Heart right ventricle (tissue), 16 donors: Measurements from ENCODE around the gene SYNM. TPM values are rescaled to one million over a fixed set of nuclear protein-coding genes. Genes with fewer than 3 reads are reported as not detected.

Experiments used
- ATAC-seq, 8 donors: fragments of 200-7000 bp; cut with Tn5 transposase; one replicate each; pipeline ENCODE4 v1.9.1; 2020; ENCODE audit warnings: mild to moderate bottlenecking in 8 of 8, moderate library complexity in 8 of 8, moderate number of reproducible peaks in 1 of 8
- DNase-seq, 2 donors: peaks; one replicate each; pipeline ENCODE4 v3.0.0-alpha.2; 2020
- H3K27ac ChIP-seq, 10 donors: fragments of 200-600 bp; sonication (generic) in 2 of 10; one replicate each; pipeline versions ENCODE4 v1.5.0 to v1.8.0; 2020 to 2022; ENCODE audit warnings: mild to moderate bottlenecking in 3 of 10
- H3K27me3 ChIP-seq, 7 donors: fragments of 200-600 bp; one replicate each; pipeline ENCODE4 v1.8.0; 2021 to 2022; ENCODE audit warnings: mild to moderate bottlenecking in 2 of 7
- H3K36me3 ChIP-seq, 9 donors: fragments of 200-600 bp; sonication (generic) in 1 of 9; one replicate each; pipeline versions ENCODE4 v1.5.0 to v1.8.0; 2020 to 2022; ENCODE audit warnings: mild to moderate bottlenecking in 2 of 9
- H3K4me1 ChIP-seq, 9 donors: fragments of 200-600 bp; sonication (generic) in 1 of 9; one replicate each; pipeline versions ENCODE4 v1.5.0 to v1.8.0; 2020 to 2022; ENCODE audit warnings: mild to moderate bottlenecking in 4 of 9
- H3K4me3 ChIP-seq, 10 donors: fragments of 200-600 bp; sonication (generic) in 2 of 10; one replicate each; pipeline versions ENCODE4 v1.5.0 to v1.8.0; 2020 to 2022; ENCODE audit warnings: mild to moderate bottlenecking in 7 of 10, moderate library complexity in 2 of 10
- H3K9me3 ChIP-seq, 11 donors: fragments of 200-600 bp in 10 of 11; sonication (generic) in 2 of 11; one replicate each; pipeline versions ENCODE4 v1.5.0 to v1.8.0; 2013 to 2022; ENCODE audit warnings: mild to moderate bottlenecking in 2 of 11, control low read depth in 1 of 11, moderate library complexity in 1 of 11
- WGBS, 2 donors: extraction: QIAGEN DNeasy Blood & Tissue Kit; methylation state at CpG; one replicate each; pipeline ENCODE4 v1.1.7; 2013; ENCODE audit warnings: inconsistent platforms in 1 of 2; 5-methylcytosine and 5-hydroxymethylcytosine counted together
- intact Hi-C, 10 donors: fragments of 100-400 bp; cut with DNase I; formaldehyde crosslinking; loops; one replicate each; pipeline versions ENCODE4 v1.11.1 to v1.14.2; 2022
- polyA plus RNA-seq, 2 donors: library from polyadenylated mRNA; stranded (reverse); fragments of 200-250 nt; gene quantifications; one replicate each; pipeline ENCODE4 v1.2.3, GENCODE V29; 2013
- total RNA-seq, 10 donors: library from RNA; stranded (reverse); fragmentation: NEBNext Ultra II Directional in 3 of 10; extraction: Animal tissue kit (Norgen Biotek cat#: 25700) in 3 of 10; gene quantifications; one replicate each; pipeline versions ENCODE4 v1.2.1 to v1.2.4, GENCODE V29; 2021 to 2023
- TF ChIP-seq, protein P1 (sequence below), 9 donors: fragments of 200-600 bp; sonication (generic) in 2 of 9; IDR thresholded peaks; one replicate each; pipeline versions ENCODE4 v1.5.0 to v1.8.0; 2021 to 2022; ENCODE audit warnings: antibody characterized with exemption in 9 of 9, mild to moderate bottlenecking in 5 of 9, moderate library complexity in 1 of 9
- donor health status: Arrhythmogenic right ventricular cardiomyopathy.
- donor health status: ischemic (EF 13 %, LVEDD 7.1; RV severe dilation, severe dysfunction).
- donor health status: healthy with polysubstance abuse.
- donor health status: DM: no; HTN: yes; CAD: no.
- donor health status: DM: no; HTN: no; CAD: no.
- donor health status: ischemic (EF 25% LVEDD 6.9; RV normal size, moderate dysfunction).
- donor health status: ischemic (EF 25% LVEDD 5.7; RV mildly dilated, moderate dysfunction).
- donor health status: healthy.
- donor health status: DM: yes; HTN: yes; CAD: no.
- donor health status: Ischemic cardiomyopathy.
- donor health status: ischemic (EF 35%, LVEDD 5.7; RV mildly dilated, moderate dysfunction).
- donor health status: nonischemic (EF 11% LVEDD 7.7; RV severe dilation, severe dysfunction).
- donor health status: DM: yes; HTN: yes; CAD: no.
- donor health status: PGD.
- donor health status: ischemic (EF 29% LVEDD 5.4; RV normal size, mild dysfunction).
- donor health status: nonischemic (EF 23%, LVEDD 6.1; RV moderate dilation, normal function).

SYNM gene
- total and polyA plus RNA-seq, 12 donors, result 59.4 to 456 (median 350) TPM

DNA sequence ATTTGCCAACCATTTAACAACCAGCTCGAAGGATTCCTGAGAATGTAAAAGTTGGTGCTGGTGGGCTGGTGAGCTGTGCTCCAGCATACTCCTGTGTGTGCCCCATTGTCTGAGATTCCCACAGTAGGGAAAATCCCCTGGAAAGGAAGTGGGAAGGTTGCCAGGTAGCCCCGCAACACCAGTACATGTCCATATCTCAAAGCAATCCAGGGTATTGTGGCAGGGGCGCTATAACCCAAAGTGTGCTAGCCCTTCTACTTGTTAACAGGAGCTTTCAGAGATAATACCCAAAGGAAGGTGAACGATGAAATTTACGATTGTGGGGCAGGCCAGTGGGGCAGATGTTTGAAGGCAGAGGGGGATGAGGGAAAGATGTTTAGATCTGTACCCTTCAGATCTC is 42.7 kb upstream of the SYNM start:
- Histone ChIP-seq H3K27me3 (peaks cover 0 to 35% (median 0%) of the 10 kb centered on the region in 7 donors), H3K4me3 (no peak overlapping the region), H3K4me1 (peaks cover 5 to 20% (median 17%) of the 10 kb centered on the region in 9 donors), H3K27ac (no peak overlapping the region), H3K9me3 (no peaks in the 10 kb centered on the region), H3K36me3 (no peaks in the 10 kb centered on the region)
- TF ChIP-seq, protein P1, sequence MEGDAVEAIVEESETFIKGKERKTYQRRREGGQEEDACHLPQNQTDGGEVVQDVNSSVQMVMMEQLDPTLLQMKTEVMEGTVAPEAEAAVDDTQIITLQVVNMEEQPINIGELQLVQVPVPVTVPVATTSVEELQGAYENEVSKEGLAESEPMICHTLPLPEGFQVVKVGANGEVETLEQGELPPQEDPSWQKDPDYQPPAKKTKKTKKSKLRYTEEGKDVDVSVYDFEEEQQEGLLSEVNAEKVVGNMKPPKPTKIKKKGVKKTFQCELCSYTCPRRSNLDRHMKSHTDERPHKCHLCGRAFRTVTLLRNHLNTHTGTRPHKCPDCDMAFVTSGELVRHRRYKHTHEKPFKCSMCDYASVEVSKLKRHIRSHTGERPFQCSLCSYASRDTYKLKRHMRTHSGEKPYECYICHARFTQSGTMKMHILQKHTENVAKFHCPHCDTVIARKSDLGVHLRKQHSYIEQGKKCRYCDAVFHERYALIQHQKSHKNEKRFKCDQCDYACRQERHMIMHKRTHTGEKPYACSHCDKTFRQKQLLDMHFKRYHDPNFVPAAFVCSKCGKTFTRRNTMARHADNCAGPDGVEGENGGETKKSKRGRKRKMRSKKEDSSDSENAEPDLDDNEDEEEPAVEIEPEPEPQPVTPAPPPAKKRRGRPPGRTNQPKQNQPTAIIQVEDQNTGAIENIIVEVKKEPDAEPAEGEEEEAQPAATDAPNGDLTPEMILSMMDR (IDR thresholded peaks at IDR 0.05), result no peak
- intact Hi-C loops, result loop anchor here in 5 of 10 donors (5.0 to 10.0 kb wide), 6 partner anchors 275 to 545 kb away; partner anchors contain the start of gene IGF1R (in 2 of the 5)
- DNase-seq (no peak), ATAC-seq (no peak)
- WGBS, 2 donors, result 76 to 86% methylated on average over 5 of the region's 5 CpGs

DNA sequence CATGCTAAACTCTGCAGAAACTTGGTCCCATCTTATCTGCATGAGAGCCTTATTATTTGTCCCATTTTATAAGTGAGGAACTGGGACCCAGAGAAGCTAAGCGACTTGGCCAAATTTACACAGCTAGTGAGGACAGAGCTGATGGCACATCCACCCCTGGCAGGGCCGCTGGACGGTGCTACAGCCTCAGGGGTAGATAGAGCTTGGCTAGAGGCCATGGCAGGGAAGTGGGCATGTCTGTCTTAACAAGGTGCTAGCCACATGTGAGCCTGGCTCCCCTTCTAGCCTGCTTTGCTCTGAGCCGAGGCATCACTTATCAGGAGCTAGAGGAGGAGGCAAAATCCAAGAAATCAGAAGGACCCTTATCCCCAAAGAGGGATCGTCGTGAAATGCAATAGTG is 36.7 kb upstream of the SYNM start:
- TF ChIP-seq, protein P1 (IDR thresholded peaks at IDR 0.05), result no peak
- DNase-seq (no peak), ATAC-seq (no peak)
- intact Hi-C loops, result loop anchor here in 2 of 10 donors (10.0 kb wide), 3 partner anchors 283 to 423 kb away; partner anchors contain the start of gene IGF1R (in 1 of the 2)
- H3K4me3 ChIP-seq, result no peak overlapping the region
- peaks cover 0 to 2% (median 0%) of the 10 kb centered on the region in 9 donors for H3K4me1 ChIP-seq
- no peaks in the 10 kb centered on the region for H3K27me3 ChIP-seq
- H3K27ac ChIP-seq, result no peak overlapping the region
- no peaks in the 10 kb centered on the region for H3K36me3 ChIP-seq
- WGBS, 2 donors, result 64 to 65% methylated on average over 6 of the region's 6 CpGs
- H3K9me3 ChIP-seq, result no peaks in the 10 kb centered on the region

DNA sequence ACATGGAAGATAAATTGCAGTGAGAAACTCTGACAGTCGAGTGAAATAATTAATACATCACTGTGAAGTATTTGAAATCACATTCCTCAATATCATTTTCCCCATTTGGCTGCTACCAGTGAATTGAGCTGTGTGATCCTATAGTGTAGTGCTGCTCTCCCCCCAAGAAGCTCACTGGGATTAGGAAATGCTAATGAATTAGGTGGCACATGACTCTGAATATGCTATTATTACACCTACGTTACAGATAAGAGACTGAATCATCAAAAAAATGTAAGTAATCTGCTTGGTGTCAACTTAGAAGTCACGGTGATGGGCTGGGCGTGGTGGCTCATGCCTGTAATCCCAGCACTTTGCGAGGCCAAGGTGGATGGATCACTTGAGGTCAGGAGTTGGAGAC is 34.7 kb upstream of the SYNM start:
- 66 to 69% methylated on average over 5 of the region's 5 CpGs for WGBS, 2 donors
- Histone ChIP-seq H3K9me3 (no peaks in the 10 kb centered on the region), H3K4me1 (no peaks in the 10 kb centered on the region), H3K36me3 (no peaks in the 10 kb centered on the region), H3K4me3 (no peak overlapping the region), H3K27ac (no peak overlapping the region), H3K27me3 (no peaks in the 10 kb centered on the region)
- TF ChIP-seq, protein P1 (IDR thresholded peaks at IDR 0.05), result no peak
- DNase-seq (no peak), ATAC-seq (no peak)
- intact Hi-C loops, result loop anchor here in 6 of 10 donors (5.0 to 10.0 kb wide), 8 partner anchors 125 to 628 kb away; partner anchors contain the start of gene IGF1R (in 2 of the 6)

DNA sequence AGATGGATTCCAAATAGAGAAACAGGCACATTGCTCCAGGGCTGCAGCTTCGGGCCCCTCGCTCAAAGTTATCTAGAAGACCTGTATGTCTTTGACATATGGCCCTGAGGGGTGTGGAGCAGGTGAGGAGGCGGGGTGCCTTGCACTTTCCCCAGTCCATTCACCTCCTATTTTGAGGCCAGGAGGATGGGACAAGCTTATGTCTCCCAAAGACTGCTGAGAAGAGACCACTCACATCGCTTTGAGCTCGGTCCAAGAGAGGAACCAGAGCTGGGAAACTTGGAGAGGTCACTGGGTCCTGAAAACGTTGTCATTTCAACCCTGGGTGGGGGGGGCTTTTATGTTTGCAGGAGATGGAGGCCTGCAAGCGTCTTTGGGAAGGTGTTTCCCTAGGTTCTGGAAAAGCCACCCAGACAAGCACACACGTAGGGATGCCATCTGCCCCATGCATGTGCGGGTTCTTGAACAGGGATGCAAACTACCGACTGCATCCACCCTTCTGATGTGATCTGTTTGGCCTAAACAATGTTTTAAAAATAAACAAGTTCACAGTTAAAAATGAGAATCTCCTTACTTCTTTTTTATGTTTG is 33.7 kb upstream of the SYNM start:
- DNase-seq, result no peak
- Histone ChIP-seq H3K4me1 (peaks cover 0 to 2% (median 0%) of the 10 kb centered on the region in 9 donors), H3K9me3 (no peaks in the 10 kb centered on the region), H3K27ac (no peak overlapping the region), H3K36me3 (no peaks in the 10 kb centered on the region), H3K4me3 (no peak overlapping the region), H3K27me3 (no peaks in the 10 kb centered on the region)
- TF ChIP-seq, protein P1 (IDR thresholded peaks at IDR 0.05), result no peak
- intact Hi-C loops, result loop anchor here in 6 of 10 donors (5.0 to 10.0 kb wide), 8 partner anchors 126 to 629 kb away; partner anchors contain the start of gene IGF1R (in 2 of the 6)
- WGBS, 2 donors, result 86% methylated on average over 10 of the region's 10 CpGs
- ATAC-seq, result no peak
